Measurements from ENCODE around the gene DRAXIN. TPM values are rescaled to one million over a fixed set of nuclear protein-coding genes. Genes with fewer than 3 reads are reported as not detected.

Gene DRAXIN
- polyA plus RNA-seq, 1 donor (not counting 4 experiments of a cell fraction or from before 2014, with no cell fraction given): not detected

DNA sequence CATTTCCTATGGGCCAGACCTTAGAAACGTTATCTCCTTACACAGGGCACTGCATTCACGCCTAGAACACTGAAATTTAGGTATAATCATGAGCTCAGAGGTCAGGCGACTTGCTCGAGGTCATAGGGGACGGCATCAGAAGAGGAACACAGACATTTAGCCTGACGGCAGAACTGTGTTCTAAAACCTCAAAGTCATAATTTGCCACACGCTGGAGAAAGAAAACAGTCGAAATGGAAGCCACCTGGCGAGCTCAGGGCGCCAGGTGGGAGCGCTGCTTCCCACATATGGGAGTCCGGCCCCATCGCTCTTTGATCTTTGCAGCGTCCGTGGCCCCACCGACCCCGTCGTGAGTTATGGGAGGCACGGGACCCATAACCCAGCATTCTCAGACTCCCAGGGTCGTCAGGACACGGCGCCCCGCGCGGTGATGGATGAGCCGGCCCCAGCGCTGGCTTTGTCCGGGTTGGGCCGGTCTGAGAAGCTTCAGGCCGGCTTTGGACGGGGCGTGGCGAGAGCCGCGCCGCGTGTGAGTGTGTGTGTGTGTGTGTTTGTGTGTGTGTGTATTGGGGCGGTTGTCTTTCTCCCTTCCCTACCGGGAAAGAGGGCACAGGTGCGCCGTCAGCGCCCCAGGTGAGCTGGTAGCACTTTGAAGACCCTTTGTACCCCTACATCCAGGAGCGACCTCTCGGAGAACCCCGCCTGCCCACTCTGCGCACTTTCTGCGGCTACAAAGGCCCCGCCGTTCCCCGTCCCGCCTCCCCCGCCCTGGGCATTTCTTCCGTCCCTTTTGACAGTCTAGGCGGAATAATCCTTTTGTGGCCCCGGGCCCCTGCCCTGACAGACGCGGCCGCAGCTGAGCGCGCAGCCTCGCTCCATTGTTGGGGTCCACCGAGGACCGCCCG is 861 bp upstream of the DRAXIN start:
- no peaks in the 10 kb centered on the region for H3K9me1 ChIP-seq (ENCODE audit: control insufficient read depth, extremely low read depth, insufficient read depth, low read length)
- H3K27ac ChIP-seq (ENCODE audit: control insufficient read depth, insufficient read depth, low read length): no peak overlapping the region
- H3K36me3 ChIP-seq (ENCODE audit: control insufficient read depth in 2 of 2, extremely low read depth in 1 of 2, insufficient read depth in 2 of 2, low read length in 2 of 2): no peaks in the 10 kb centered on the region
- H3K4me3 ChIP-seq (ENCODE audit: control insufficient read depth in 2 of 3, extremely low read depth in 1 of 3, insufficient read depth in 2 of 3, low read depth in 1 of 3, low read length in 3 of 3): no peak overlapping the region
- H3K4me2 ChIP-seq (ENCODE audit: control insufficient read depth, extremely low read depth, insufficient read depth, low read depth, low read length): peak overlapping the region; percentile 48
- no peaks in the 10 kb centered on the region for H3K79me2 ChIP-seq (ENCODE audit: control insufficient read depth, insufficient read depth, low read length)
- no peak overlapping the region for H2AFZ ChIP-seq (ENCODE audit: control insufficient read depth, low read length)
- H3K27me3 ChIP-seq (ENCODE audit: control insufficient read depth, extremely low read depth, insufficient read depth, low read length): peaks cover 59% of the 10 kb centered on the region
- H3K9me3 ChIP-seq (ENCODE audit: control insufficient read depth, low read depth, low read length): no peaks in the 10 kb centered on the region
- peaks cover 14% of the 10 kb centered on the region for H3K4me1 ChIP-seq (ENCODE audit: control insufficient read depth, extremely low read depth, insufficient read depth, low read length)
- DNase-seq (ENCODE audit: low read depth, low spot score) (no peak), FAIRE-seq (no peak)
- dilution Hi-C loops (cut with MboI; ENCODE audit: extremely low pct_ligation_motif_present, low sequenced_read_pairs): no loop called here
- TF ChIP-seq, protein P1, sequence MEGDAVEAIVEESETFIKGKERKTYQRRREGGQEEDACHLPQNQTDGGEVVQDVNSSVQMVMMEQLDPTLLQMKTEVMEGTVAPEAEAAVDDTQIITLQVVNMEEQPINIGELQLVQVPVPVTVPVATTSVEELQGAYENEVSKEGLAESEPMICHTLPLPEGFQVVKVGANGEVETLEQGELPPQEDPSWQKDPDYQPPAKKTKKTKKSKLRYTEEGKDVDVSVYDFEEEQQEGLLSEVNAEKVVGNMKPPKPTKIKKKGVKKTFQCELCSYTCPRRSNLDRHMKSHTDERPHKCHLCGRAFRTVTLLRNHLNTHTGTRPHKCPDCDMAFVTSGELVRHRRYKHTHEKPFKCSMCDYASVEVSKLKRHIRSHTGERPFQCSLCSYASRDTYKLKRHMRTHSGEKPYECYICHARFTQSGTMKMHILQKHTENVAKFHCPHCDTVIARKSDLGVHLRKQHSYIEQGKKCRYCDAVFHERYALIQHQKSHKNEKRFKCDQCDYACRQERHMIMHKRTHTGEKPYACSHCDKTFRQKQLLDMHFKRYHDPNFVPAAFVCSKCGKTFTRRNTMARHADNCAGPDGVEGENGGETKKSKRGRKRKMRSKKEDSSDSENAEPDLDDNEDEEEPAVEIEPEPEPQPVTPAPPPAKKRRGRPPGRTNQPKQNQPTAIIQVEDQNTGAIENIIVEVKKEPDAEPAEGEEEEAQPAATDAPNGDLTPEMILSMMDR (optimal IDR thresholded peaks at IDR 0.05 in 1 of 3, IDR thresholded peaks at IDR 0.05 in 1 of 3, conservative IDR thresholded peaks at IDR 0.05 in 1 of 3; ENCODE audit: extremely low read depth in 1 of 3, insufficient read depth in 2 of 3, low read length in 3 of 3): no peak
- peak; percentile 91 for TF ChIP-seq EZH2 (IDR thresholded peaks at IDR 0.05; ENCODE audit: low read length)
- H3K9ac ChIP-seq (ENCODE audit: control insufficient read depth, extremely low read depth, insufficient read depth, low read length): no peak overlapping the region
- H4K20me1 ChIP-seq (ENCODE audit: control insufficient read depth, extremely low read depth, insufficient read depth, low read length): no peaks in the 10 kb centered on the region

DNA sequence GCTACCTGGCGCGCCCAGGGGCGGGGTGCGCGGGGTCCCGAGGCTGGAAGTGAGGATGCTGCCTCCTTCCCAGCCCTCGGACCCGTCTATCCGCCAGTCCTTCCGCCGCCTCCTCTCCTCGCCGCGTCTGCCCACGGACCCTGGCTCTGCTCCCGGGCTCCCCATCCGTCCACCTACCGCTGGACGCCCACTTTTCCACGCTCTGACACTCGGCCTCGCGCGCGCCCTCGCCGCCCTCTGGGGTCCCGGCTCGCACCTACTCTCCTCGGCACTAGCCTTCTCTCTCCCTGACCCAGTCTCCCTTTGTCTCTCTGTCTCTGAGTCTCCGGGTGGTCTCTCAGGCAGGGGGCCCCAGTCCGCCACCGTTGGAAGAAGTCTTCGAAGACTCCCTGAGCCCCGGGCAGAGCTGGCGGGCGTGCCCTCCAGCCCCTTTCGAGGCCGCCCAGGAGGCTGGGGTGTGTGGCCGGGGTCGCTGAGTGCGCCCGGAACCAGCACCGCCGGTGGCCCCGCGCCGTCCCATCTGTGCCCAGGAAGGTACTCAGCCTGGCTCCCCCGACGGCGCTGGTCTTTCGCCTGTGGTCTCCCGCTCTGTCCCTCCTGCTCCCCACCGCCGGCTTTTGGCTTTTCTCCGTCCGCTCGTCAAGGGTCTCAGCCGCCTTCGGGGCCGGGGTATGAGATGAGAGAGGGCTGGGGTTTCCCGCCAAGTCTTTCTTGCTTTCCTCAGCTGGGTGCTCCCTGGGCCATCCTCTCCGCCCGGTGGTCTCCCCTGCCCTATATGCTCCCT is 610 bp downstream of the DRAXIN start:
- Histone ChIP-seq H3K79me2 (ENCODE audit: control insufficient read depth, insufficient read depth, low read length) (no peaks in the 10 kb centered on the region), H3K9me1 (ENCODE audit: control insufficient read depth, extremely low read depth, insufficient read depth, low read length) (no peaks in the 10 kb centered on the region), H2AFZ (ENCODE audit: control insufficient read depth, low read length) (no peak overlapping the region), H3K27ac (ENCODE audit: control insufficient read depth, insufficient read depth, low read length) (no peak overlapping the region), H3K9me3 (ENCODE audit: control insufficient read depth, low read depth, low read length) (no peaks in the 10 kb centered on the region), H3K36me3 (ENCODE audit: control insufficient read depth in 2 of 2, extremely low read depth in 1 of 2, insufficient read depth in 2 of 2, low read length in 2 of 2) (no peaks in the 10 kb centered on the region), H4K20me1 (ENCODE audit: control insufficient read depth, extremely low read depth, insufficient read depth, low read length) (no peaks in the 10 kb centered on the region), H3K4me2 (ENCODE audit: control insufficient read depth, extremely low read depth, insufficient read depth, low read depth, low read length) (no peak overlapping the region), H3K4me1 (ENCODE audit: control insufficient read depth, extremely low read depth, insufficient read depth, low read length) (peaks cover 14% of the 10 kb centered on the region), H3K4me3 (ENCODE audit: control insufficient read depth in 2 of 3, extremely low read depth in 1 of 3, insufficient read depth in 2 of 3, low read depth in 1 of 3, low read length in 3 of 3) (no peak overlapping the region), H3K9ac (ENCODE audit: control insufficient read depth, extremely low read depth, insufficient read depth, low read length) (no peak overlapping the region), H3K27me3 (ENCODE audit: control insufficient read depth, extremely low read depth, insufficient read depth, low read length) (peaks cover 60% of the 10 kb centered on the region)
- no peak for DNase-seq (ENCODE audit: low read depth, low spot score)
- dilution Hi-C loops (cut with MboI; ENCODE audit: extremely low pct_ligation_motif_present, low sequenced_read_pairs): no loop called here
- FAIRE-seq: no peak
- TF ChIP-seq, protein P1 (optimal IDR thresholded peaks at IDR 0.05 in 1 of 3, IDR thresholded peaks at IDR 0.05 in 1 of 3, conservative IDR thresholded peaks at IDR 0.05 in 1 of 3; ENCODE audit: extremely low read depth in 1 of 3, insufficient read depth in 2 of 3, low read length in 3 of 3): no peak
- TF ChIP-seq EZH2 (IDR thresholded peaks at IDR 0.05; ENCODE audit: low read length): peak; percentile 97
